Fibroblast of upper back skin (primary cell): Measurements from ENCODE around the gene SORCS1.

Experiments
- DNase-seq: peaks from one replicate; pipeline ENCODE4 v3.0.0-alpha.2; 2013

SORCS1 gene

DNA sequence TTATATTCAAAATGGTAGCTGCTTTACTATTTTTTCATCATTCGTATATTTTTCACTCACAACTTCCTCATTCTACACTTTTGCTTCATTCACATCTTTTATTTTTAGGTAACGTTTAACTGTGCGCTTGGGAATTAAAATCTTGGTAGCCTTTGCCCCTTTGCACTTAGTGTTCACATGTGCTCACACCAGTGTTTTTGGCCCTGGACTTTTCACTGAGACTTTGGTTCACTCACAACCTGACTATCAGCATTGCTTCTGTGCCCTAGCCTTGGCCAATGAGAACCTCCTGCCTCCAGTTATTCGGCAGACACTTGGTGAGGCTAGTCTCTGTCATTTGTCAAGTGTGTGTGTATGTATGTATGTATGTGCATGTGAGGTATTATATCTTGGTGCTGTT lies 596.9 kb downstream of the SORCS1 start:
- no peak for DNase-seq

DNA sequence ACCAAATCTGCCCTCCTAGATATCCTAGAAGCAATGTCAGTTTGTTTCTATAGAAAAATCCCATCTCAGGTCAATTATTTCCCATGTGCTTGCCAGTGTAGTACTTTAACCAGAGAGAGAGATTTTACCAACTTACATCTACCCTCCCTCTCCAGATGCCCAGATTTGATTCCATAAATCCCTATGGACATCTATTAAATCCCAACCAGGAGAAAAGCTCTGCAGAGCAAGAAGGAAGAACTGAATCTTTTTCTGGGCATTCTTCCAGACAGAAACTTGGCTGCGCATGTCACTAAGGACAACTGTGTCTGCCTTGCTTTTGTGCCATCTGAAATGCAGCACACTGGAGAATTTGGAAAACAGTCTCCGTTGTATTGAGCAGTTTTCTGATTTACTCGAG lies 597.6 kb downstream of the SORCS1 start:
- DNase-seq, result peak; percentile 22

DNA sequence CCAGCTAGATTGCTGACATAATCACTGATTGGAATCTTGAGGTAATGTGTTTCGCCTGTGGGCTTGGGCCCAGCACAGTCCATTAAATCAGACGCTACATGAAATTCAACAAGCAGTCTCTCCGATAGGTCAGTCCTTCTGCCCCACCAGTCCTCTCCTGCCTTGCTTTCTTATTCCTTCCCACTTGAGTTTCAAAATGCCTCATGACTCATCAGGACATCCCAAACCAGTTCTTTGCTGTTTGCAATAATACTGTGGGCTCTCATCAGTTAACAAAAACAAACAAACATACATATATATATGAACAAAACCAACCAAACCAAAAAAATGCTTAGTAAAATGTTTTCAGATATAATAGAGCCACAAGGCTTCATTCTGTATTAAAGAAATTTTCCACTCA lies 599.0 kb downstream of the SORCS1 start:
- DNase-seq, result peak; percentile 24

DNA sequence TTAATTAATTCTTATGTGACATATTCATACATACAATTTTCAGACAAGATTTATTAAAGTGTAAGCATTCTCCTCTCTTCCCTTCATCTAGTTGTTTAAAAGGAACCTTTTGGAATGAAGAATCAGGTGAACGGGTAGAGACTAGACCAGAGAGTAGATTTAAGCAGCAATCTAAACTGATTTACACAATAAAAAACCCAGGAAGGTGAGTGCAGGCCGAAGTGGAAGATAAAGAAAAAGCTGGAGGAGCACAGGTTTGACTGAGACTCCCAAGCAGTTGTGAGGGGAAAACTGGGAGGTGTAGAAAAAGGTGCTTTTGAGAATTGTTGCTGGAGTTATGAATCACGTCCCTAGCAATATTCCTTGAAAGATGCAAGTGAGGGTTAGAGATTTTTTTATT lies 601.1 kb downstream of the SORCS1 start:
- DNase-seq, result no peak

DNA sequence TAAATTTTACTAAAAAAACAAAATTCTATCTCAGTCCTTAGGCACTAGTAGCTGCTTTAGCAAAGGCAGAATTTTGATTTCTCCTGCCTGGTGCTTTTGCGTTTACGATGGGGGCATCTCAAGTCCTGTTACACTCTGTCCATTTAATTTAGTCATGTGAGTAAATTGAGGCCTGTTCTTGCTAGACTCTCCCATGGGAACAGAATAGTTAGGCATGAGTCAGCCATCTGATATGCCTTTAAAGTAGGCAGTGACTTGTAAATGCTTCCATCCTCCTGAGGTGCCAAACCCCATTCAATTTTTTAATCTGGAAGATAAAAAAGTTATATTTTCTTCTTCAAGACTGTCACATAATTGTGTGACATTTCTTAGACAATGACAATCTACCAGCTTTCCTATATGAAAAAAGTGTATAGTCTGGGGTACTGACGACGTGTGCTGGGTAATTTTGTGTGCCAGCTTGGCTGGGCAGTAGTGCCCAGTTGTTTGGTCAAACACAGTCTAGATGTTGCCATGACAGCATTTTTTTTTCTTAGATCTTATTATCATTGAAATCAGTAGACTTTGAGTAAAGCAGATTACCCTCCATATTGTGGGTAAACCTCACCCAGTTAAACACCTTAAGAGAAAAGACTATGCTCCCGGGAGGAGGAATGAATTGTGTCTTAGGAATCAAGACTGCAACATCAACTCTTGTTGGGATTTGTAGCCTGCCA lies 603.4 kb downstream of the SORCS1 start:
- DNase-seq, result peak; percentile 76

DNA sequence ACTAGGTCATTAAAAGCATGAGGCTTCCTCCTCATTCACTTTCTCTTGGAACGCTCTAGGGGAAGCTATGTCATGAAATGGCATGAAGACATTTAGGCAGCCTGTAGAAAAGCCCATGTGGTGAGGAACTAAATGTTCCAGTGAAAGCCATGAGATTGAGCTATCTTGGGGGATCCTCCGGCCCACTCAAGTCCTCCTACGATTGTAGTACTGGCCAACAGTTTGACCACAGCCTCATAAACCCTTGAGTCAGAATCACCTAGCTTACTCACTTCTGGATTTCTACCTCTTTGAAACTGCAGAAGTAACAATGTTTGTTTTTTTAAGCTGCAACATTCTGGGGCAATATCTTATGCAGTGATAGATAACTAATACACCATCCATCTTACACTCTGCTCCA lies 605.1 kb downstream of the SORCS1 start:
- no peak for DNase-seq

DNA sequence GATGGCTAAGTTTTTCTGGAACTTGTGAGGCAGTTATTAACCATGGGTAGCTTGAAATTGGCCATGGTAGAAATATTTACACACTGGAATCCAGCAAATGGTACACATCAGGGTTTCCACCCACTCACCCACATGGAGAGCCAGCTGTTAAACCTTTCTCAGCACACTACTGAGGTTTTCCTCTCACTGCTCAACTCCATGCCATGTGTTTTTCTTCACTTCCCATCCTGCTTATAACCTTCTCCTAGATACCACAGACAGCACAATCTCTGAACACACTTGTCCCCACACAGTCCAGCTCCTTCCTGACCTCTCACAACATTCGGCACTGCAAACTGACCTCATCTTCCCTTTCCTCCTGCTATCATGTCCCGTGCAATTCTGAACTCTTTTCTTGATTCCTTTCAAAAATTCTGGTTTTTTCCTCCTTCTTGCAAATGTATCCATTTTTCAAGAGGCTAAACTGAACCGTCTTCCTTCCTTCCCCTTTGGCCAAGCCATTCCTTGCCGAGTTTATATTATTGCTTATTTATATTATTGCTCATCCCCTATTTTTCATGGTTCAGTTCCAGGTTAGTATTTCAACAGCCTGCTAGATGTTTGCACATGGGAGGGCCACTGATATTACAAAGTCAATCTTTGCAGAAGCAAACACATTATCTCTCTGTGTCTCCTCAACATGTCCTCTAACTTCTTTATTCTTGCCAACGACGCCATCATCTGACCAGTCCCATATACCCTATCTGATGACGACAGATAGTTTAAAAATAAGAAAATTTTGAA lies 606.4 kb downstream of the SORCS1 start:
- peak; percentile 36 for DNase-seq

DNA sequence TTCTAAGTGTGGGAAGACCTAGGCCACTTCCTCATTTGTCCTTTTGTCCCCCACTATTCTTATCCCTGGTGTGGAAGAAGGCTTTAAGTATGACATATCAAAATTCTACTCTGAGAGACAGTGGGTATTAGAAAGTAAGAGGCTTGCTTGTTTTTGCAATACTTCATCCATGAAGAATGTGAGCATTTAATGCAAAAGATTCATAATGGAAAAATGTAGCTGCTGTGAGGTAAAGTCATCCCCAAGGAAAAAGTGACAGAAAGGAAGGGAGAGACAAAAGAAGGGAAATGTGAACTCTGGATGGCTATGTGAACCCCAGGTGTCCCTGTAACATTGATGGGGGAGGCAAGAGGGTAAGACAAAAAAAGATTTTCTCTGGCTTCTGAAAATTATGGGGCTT lies 607.5 kb downstream of the SORCS1 start:
- DNase-seq, result peak; percentile 56

DNA sequence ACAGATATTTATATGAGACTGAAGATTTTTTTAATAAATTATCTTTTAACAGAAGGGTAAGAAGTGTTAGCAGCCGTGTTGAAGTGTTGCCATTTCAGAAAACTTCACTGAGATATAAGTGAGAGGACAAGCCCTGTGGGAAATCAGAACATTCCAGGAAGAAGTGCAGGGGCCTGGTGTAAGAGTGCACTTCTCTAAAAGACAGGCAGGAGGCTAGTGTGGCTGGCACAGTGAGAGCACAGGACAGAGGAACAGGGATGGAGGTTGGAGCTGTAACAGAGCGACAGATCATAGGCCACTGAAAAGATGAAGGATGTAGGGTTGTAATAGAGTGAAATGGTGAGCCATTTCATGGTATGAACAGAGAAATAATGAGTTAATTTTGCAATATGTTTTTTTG lies 608.9 kb downstream of the SORCS1 start:
- no peak for DNase-seq

DNA sequence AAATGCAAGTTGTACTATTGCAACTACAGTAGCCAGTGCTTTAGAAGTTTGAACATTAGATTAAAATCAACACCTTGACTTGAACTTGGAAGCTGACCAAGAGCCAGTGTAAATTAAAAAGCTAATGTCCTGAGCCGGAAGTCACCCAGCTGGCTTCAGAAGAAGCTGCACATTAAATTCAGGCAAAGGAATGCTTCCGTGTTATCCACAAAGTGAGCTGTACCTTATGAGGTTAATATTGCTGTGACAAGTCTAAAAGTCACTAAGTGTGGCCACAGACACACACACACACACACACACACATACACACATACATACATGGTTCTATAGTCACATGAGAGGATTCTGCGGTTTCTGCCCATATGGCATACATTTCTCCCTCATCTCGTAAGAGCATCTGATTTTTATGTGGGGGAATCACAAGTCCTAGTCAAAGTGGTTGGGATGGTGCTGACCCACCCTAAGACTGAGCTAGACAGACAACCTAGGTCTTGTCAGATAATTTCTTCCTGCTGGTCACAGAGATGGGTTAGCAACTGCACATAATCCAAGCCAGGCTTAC lies 612.9 kb downstream of the SORCS1 start:
- DNase-seq, result peak; percentile 64

DNA sequence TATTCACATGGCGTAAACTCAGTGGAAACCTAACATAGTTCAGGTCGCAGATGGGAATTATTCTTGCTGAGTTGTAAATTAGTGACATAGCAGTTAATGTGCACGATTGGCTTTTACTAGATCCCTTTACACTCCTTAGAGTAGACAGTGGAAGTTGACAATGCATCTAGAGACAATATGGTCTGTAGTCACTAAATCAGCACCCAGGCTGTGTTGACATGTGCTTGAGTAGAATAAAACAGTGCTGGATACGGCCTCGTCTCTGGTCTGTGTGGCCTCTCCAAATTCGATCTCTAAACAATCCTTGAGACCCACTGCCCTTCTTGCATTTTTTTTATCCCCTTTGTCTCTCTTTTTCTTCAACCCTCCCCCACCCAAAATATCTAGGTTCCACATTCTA lies 615.7 kb downstream of the SORCS1 start:
- no peak for DNase-seq

DNA sequence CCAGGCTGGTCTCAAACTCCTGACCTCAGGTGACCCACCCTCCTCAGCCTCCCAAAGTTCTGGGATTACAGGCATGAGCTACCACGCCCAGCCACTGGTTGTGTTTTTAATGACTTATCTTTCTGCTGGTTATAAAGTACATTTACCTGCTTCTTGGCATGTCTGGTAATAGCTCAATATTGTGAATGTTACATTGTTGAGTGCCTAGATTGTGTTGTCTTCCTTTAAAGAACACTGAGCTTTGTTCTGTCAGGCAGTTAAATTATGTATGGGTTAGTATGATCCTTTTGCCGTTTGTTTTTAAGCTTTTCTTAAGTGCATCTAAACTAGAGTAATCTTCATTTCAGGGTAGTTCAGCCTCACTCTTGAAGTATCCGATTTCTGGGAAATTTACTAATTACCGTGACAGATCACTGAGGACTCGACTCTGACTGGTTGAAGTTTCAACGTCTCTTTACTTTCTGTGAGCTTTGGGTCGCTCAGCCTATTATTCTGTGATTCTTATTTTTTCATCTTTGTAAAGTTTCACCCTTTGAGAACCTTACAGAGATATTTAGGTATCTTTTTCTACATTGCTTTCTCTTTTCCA lies 617.4 kb downstream of the SORCS1 start:
- no peak for DNase-seq

DNA sequence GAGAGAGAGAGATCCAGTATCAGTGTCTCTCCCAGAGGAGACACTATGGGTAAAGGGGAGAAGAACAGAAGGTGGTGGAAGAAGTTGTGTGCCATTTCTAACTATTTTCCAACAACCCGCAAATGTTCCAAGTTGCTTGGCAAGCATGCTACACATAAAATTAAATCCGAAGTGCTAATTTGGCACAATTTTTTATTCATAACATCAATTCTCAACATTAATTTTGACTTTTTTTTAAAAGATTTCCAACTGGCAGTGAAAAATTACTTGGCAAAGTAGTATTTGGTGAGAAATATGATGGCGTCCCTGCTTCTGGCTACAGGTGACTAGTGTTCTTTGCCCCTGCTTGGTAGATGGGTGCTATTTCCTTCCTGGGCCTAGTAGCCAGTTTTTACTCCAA lies 622.0 kb downstream of the SORCS1 start:
- no peak for DNase-seq

DNA sequence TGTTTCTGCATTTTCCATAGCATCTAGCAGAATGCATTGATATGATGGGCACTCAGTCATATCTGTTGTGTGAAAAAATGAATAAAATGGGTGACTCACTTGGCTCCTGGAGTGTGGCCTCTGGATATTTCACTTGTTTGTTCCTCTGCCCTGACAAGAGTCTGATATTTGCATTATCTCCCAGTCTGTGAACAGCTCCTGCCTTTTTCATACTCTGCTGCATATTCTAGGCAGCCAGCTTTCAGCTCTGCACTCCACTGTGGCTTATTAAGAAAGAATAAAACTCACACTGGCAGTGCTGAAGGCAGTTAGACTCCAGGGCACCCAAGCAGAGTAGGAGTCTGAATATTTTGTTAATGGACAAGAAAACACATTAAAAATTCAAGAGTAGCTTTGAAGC lies 623.9 kb downstream of the SORCS1 start:
- peak; percentile 43 for DNase-seq

DNA sequence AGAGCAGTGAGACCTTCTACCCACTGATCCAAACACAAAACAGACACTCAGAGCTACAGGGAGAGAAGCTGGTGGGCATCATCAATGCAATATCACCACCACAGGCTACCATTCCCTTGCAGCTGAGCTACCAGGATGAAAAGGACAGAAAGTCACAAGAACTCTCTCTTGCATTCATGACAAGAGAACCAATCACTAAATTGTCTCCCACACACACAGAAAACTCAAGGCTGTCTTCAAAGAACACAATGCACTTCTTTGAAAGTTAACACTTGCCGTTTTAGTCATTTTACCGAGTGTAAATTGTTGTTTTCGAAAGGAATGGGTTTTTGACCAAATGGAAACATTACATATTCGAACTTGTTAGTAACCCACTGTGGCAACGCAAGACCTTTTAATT lies 626.6 kb downstream of the SORCS1 start:
- DNase-seq, result no peak

DNA sequence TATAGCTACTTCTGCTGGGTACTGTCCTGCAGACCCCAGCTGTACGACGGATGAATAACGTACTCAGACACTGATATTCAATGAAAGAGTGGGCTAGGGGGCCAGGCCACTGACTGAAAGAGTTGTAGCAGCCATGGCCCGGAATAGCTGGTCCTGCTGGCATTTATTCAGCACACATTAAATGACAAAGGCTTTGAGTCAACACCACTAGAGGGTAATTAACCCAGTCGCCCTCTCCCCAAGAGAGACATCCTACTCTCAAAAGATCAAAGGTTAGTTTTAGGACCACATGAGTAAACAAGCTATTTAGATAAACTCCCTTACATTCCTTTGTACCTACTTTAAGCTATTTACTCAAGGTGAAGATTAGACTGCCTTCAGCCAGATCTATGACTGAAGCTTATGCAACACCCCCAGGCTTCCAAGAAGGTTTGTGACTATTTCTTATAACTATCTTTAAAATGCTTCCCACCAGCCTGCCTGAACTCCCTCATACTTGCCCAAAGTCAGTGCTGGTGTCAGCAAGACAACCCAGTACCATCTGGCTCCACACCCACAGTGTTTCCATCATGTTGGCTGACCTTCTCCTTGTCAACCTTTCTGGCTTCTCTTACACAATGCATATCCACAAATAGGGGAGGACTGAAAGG lies 629.1 kb downstream of the SORCS1 start:
- no peak for DNase-seq

DNA sequence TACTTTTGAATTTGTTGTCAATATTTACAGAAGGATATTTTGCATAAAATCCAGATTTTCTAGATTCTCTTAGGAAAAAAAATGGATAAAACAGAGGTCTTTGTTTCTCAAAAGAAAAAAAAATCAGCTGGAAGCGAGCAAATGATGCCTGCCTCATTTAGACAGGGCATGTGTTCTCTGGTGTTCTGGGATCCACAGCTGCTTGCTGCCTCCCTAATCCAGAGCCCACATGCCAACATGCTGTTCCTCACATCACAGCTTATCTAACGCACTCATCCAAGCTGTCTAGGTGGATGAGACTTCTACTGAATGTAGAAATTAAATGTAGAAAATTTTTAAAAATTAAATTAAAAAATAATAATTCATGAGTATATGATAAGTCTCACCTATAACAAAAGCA lies 630.1 kb downstream of the SORCS1 start:
- no peak for DNase-seq

DNA sequence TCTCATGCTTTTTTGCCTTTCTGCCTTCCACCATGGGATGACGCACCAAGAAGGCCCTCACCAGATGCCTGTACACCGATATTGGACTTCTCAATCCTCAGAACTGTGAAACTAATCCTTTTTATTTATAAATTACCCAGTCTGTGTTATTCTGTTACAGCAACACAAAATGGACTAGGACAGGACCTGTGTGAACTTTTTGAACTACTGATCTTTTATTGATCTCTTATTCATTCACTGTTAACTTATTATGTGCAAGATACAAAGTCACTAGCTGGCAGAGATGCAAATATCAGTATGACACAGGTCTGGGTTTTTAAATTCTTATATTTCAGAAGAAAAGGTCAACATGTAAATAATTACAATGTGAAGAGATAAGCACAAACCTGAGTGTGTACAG lies 635.8 kb downstream of the SORCS1 start:
- DNase-seq, result no peak

DNA sequence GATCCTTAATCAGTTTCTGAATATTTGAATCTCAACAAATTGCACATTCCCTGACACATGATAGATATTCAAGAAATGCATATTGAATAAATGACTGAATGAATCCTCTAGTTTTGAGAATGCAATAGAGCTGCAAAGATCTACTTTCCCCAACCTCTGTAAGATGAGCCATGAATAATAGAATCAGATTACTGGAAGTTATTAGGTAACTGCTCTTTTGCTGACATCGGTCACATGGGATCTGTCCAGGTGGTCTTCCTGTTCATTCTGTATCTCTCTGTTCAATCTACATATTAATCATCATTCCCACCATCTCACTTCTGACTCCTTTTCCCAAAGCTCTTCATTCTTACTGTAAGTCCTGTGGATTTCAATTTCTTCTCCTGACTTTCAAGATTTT lies 638.7 kb downstream of the SORCS1 start:
- DNase-seq, result no peak
